IPS-11a (cell line): ENCODE data around the gene VCPKMT.
"Not testable (repeated sequence)": the region's sequence is repeated elsewhere in the genome, so short reads cannot be mapped to it uniquely, and the experiment has no call there.

Experiments used
- H3K4me3 ChIP-seq: one replicate; pipeline ENCODE4 v1.5.1; 2013; ENCODE audit warnings: low read depth, low read length, control low read depth

The VCPKMT gene

GRCh38 chr14:50093496-50093895, 22.9 kb downstream of the VCPKMT start:
- no peak overlapping the region for H3K4me3 ChIP-seq

GRCh38 chr14:50092006-50092555, 24.3 kb downstream of the VCPKMT start:
- H3K4me3 ChIP-seq, result no peak overlapping the region

- H3K4me3 ChIP-seq, result no peak overlapping the region
Observed at GRCh38 chr14:50091240-50091913, 25.0 kb downstream of the VCPKMT start.

GRCh38 chr14:50089208-50089607, 27.2 kb downstream of the VCPKMT start:
- no peak overlapping the region for H3K4me3 ChIP-seq

GRCh38 chr14:50088731-50089130, 27.6 kb downstream of the VCPKMT start:
- no peak overlapping the region for H3K4me3 ChIP-seq

GRCh38 chr14:50088117-50088515, 28.3 kb downstream of the VCPKMT start:
- no peak overlapping the region for H3K4me3 ChIP-seq

- H3K4me3 ChIP-seq, result no peak overlapping the region
Observed at GRCh38 chr14:50087341-50088116, 28.8 kb downstream of the VCPKMT start.

GRCh38 chr14:50086321-50086711, 30.1 kb downstream of the VCPKMT start:
- H3K4me3 ChIP-seq, result no peak overlapping the region

- no peak overlapping the region for H3K4me3 ChIP-seq
Observed at GRCh38 chr14:50085570-50086320, 30.6 kb downstream of the VCPKMT start.

GRCh38 chr14:50084666-50085065, 31.7 kb downstream of the VCPKMT start:
- no peak overlapping the region for H3K4me3 ChIP-seq

- H3K4me3 ChIP-seq, result no peak overlapping the region
Observed at GRCh38 chr14:50083467-50084337, 32.7 kb downstream of the VCPKMT start.

- no peak overlapping the region for H3K4me3 ChIP-seq
Observed at GRCh38 chr14:50082784-50083466, 33.4 kb downstream of the VCPKMT start.

GRCh38 chr14:50082308-50082742, 34.0 kb downstream of the VCPKMT start:
- H3K4me3 ChIP-seq, result no peak overlapping the region

- H3K4me3 ChIP-seq, result not testable (repeated sequence)
Observed at GRCh38 chr14:50079103-50079502, 37.3 kb downstream of the VCPKMT start.

- H3K4me3 ChIP-seq, result not testable (repeated sequence)
Observed at GRCh38 chr14:50073663-50074062, 42.7 kb downstream of the VCPKMT start.

- H3K4me3 ChIP-seq, result no peak overlapping the region
Observed at GRCh38 chr14:50072395-50072794, 44.0 kb downstream of the VCPKMT start.

- no peak overlapping the region for H3K4me3 ChIP-seq
Observed at GRCh38 chr14:50070840-50071548, 45.4 kb downstream of the VCPKMT start.

- H3K4me3 ChIP-seq, result no peak overlapping the region
Observed at GRCh38 chr14:50070230-50070629, 46.1 kb downstream of the VCPKMT start.

GRCh38 chr14:50069325-50069724, 47.0 kb downstream of the VCPKMT start:
- H3K4me3 ChIP-seq, result no peak overlapping the region
